Hepatocyte (in vitro differentiated cells): ENCODE results near the gene EBF4.

Experiments
- EZH2 ChIP-seq: fragments of 200-600 bp; sonication (generic); IDR thresholded peaks from 2 replicates; pipeline ENCODE4 v1.6.1; 2016; ENCODE audit warnings: antibody characterized with exemption, mild to moderate bottlenecking, borderline replicate concordance
- EZH2phosphoT487 ChIP-seq: fragments of 200-600 bp; sonication (generic); IDR thresholded peaks from one replicate; pipeline ENCODE4 v1.6.1; 2018; ENCODE audit warnings: antibody characterized with exemption, mild to moderate bottlenecking, low read depth, moderate library complexity; ENCODE audit not compliant: unreplicated experiment, severe bottlenecking
- TF ChIP-seq, protein P1 (sequence below): fragments of 200-600 bp; sonication (generic); IDR thresholded peaks from 2 replicates; pipeline ENCODE4 v1.5.1; 2016; ENCODE audit warnings: antibody characterized with exemption, mild to moderate bottlenecking; ENCODE audit not compliant: poor library complexity

DNA sequence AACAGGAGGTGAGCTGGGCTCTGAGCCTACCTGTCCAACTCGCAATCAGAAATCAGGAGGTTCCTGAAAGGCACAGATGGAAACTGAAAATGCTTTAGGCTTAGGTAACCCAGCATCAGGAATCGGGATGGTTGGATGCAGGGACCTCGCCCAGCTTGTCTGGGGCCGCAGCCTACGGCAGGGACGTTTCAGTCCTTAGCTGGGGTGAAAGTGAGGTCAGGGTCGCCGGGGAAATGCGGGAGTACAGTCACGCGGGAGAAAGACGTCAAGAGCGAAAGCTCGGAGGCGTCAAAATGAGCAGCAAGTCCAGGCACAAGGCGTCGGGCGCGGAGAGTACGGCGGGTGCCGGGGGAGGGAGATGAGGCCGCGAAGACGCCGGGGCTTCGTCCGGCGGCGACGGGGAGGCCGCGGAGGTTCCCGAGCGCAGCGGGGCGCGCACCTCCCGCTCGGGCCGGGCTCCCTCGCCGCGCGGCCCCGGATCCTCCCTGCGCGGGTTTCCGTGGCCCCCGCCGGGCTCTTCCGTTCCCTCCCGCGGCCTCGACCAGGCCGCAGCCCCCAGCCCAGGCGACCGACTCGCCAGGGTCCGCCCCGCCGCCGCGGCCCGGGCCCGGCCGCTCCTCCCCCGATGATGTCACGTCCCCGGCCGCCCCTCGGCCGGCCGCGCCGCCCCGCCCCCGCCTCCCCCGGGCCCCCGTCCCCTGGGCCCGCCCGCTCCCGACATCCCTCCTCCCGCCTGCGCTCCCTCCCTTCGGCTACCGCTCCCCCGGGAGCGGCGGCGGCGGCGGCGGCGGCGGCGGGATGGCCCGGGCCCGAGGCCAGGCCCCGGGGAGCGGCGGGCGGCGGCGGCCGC, at the start of gene EBF4:
- TF ChIP-seq, protein P1, sequence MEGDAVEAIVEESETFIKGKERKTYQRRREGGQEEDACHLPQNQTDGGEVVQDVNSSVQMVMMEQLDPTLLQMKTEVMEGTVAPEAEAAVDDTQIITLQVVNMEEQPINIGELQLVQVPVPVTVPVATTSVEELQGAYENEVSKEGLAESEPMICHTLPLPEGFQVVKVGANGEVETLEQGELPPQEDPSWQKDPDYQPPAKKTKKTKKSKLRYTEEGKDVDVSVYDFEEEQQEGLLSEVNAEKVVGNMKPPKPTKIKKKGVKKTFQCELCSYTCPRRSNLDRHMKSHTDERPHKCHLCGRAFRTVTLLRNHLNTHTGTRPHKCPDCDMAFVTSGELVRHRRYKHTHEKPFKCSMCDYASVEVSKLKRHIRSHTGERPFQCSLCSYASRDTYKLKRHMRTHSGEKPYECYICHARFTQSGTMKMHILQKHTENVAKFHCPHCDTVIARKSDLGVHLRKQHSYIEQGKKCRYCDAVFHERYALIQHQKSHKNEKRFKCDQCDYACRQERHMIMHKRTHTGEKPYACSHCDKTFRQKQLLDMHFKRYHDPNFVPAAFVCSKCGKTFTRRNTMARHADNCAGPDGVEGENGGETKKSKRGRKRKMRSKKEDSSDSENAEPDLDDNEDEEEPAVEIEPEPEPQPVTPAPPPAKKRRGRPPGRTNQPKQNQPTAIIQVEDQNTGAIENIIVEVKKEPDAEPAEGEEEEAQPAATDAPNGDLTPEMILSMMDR: no peak
- TF ChIP-seq EZH2: no peak
- no peak for TF ChIP-seq EZH2phosphoT487
